Type B pancreatic cell (in vitro differentiated cells): ENCODE measurements around the gene TEX48. TPM values are rescaled to one million over a fixed set of nuclear protein-coding genes. Genes with fewer than 3 reads are reported as not detected.

Experiments
- DNase-seq: peaks from one replicate; pipeline ENCODE4 v3.0.0; 2021; ENCODE audit warnings: mixed read lengths; ENCODE audit not compliant: unreplicated experiment; ENCODE audit errors: extremely low spot score
- H3K27ac Mint-ChIP-seq: 2 replicates; pipeline ENCODE4 v1.8.0; 2021; ENCODE audit warnings: mild to moderate bottlenecking, mixed read lengths
- H3K27me3 Mint-ChIP-seq: 2 replicates; pipeline ENCODE4 v1.8.0; 2021; ENCODE audit warnings: mixed read lengths
- H3K36me3 Mint-ChIP-seq: 2 replicates; pipeline ENCODE4 v1.8.0; 2021; ENCODE audit warnings: mixed read lengths
- H3K4me1 Mint-ChIP-seq: one replicate; pipeline ENCODE4 v1.8.0; 2021; ENCODE audit warnings: mixed read lengths; ENCODE audit not compliant: unreplicated experiment
- H3K4me3 Mint-ChIP-seq: 2 replicates; pipeline ENCODE4 v1.8.0; 2021; ENCODE audit warnings: mild to moderate bottlenecking, mixed read lengths
- H3K9me3 Mint-ChIP-seq: 2 replicates; pipeline ENCODE4 v1.8.0; 2021; ENCODE audit warnings: mixed read lengths
- total RNA-seq: library from RNA; stranded (reverse); gene quantifications from 2 replicates; pipeline ENCODE4 v1.2.1, GENCODE V29; 2021; ENCODE audit warnings: low replicate concordance
- TF ChIP-seq, protein P1 (sequence below): fragments of 200-600 bp; sonication (generic); conservative IDR thresholded peaks from 2 replicates; pipeline ENCODE4 v1.5.0; 2021; ENCODE audit warnings: antibody characterized with exemption, mild to moderate bottlenecking

The TEX48 gene
- total RNA-seq, 1 donor from 2014 or later = not detected

DNA sequence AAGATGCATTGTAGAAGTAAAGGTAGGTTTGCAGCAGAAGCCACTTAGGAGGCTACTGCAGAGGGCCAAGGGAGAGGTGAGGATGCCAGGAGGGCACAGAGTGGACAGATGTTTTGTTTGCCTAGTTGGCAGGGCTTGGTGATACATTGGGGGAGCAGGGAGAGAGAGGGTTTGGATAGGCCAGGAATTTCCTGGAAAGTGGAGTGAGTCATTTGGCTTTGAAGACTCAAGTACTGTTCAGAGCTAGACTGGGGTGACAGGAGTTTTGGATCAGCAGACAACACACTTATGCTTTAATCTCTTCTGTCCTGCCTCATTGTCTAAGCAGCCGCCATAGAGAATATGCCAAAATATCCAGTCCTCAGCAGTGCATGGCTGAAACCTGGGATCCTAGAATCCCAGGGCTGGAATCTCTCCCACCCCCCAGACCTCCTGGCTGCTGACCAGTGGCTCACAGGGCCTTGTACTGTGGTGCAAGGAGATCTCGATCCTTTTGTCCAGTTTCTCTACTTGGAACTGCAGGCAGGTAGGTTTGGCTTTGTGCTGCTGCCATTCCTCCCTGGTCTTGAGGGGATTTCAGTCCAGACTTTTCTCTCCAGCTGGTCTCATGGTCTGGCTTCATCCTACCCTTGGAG, 59.9 kb downstream of the TEX48 start:
- H3K4me1 Mint-ChIP-seq = peaks cover 4% of the 10 kb centered on the region
- DNase-seq = no peak
- no peak overlapping the region for H3K27ac Mint-ChIP-seq
- no peak overlapping the region for H3K4me3 Mint-ChIP-seq
- peaks cover 20% of the 10 kb centered on the region for H3K36me3 Mint-ChIP-seq
- TF ChIP-seq, protein P1, sequence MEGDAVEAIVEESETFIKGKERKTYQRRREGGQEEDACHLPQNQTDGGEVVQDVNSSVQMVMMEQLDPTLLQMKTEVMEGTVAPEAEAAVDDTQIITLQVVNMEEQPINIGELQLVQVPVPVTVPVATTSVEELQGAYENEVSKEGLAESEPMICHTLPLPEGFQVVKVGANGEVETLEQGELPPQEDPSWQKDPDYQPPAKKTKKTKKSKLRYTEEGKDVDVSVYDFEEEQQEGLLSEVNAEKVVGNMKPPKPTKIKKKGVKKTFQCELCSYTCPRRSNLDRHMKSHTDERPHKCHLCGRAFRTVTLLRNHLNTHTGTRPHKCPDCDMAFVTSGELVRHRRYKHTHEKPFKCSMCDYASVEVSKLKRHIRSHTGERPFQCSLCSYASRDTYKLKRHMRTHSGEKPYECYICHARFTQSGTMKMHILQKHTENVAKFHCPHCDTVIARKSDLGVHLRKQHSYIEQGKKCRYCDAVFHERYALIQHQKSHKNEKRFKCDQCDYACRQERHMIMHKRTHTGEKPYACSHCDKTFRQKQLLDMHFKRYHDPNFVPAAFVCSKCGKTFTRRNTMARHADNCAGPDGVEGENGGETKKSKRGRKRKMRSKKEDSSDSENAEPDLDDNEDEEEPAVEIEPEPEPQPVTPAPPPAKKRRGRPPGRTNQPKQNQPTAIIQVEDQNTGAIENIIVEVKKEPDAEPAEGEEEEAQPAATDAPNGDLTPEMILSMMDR = no peak
- H3K9me3 Mint-ChIP-seq = no peaks in the 10 kb centered on the region
- no peaks in the 10 kb centered on the region for H3K27me3 Mint-ChIP-seq

- H3K36me3 Mint-ChIP-seq = peaks cover 20% of the 10 kb centered on the region
- H3K27ac Mint-ChIP-seq = no peak overlapping the region
Observed at GRCh38 chr9:114621561-114621960, 60.4 kb downstream of the TEX48 start.

DNA sequence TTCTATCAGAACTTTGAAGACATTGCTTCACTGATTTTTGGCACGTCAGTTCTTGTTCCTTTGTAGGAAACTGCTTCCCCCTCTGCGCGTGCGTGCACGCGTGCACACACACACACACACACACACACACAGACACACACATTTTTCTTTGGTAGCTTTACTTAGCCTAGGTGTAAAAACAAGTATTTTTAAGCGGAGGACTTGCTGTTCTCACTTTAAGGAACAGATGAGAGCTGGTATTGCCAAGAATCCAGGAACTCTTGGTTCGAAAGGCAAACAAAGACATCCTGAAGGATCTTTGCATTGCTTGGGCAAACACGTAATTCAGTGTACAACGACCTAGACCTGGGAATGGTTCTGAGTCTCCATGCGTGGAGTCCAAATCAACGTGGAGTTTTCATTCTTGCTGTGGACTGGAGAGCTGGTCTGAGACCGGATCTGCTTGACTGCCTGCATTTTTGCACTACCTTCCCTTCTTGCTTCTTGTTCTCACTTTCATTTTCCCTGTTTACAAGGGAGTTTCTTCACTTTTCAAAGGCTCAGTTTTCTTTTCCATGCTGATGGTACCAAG, 62.7 kb downstream of the TEX48 start:
- peak overlapping the region; percentile 87 for H3K27ac Mint-ChIP-seq
- no peak for DNase-seq
- H3K9me3 Mint-ChIP-seq = no peaks in the 10 kb centered on the region
- TF ChIP-seq, protein P1 = no peak
- peaks cover 12% of the 10 kb centered on the region for H3K4me1 Mint-ChIP-seq
- H3K27me3 Mint-ChIP-seq = no peaks in the 10 kb centered on the region
- H3K36me3 Mint-ChIP-seq = peaks cover 16% of the 10 kb centered on the region
- H3K4me3 Mint-ChIP-seq = peak overlapping the region; percentile 57

More at GRCh38 chr9:114621561-114621960, 60.4 kb downstream of the TEX48 start:
- no peak overlapping the region for H3K4me3 Mint-ChIP-seq
- no peaks in the 10 kb centered on the region for H3K27me3 Mint-ChIP-seq
- TF ChIP-seq, protein P1 = no peak
- peaks cover 4% of the 10 kb centered on the region for H3K4me1 Mint-ChIP-seq
- no peaks in the 10 kb centered on the region for H3K9me3 Mint-ChIP-seq
- DNase-seq = no peak

- TF ChIP-seq, protein P1 = no peak
- Mint-ChIP-seq H3K27ac (no peak overlapping the region), H3K9me3 (no peaks in the 10 kb centered on the region), H3K4me3 (no peak overlapping the region), H3K27me3 (no peaks in the 10 kb centered on the region), H3K4me1 (peaks cover 28% of the 10 kb centered on the region), H3K36me3 (peaks cover 12% of the 10 kb centered on the region)
- no peak for DNase-seq
Observed at GRCh38 chr9:114616684-114617520, 65.1 kb downstream of the TEX48 start.

Other genes starting within 250 kb of the TEX48 start
- 12.2 and 13.3 TPM in 2 replicates for gene WHRN, start 176.7 kb downstream of the TEX48 start, total RNA-seq
- 110 and 147 TPM in 2 replicates for gene ATP6V1G1, start 94.4 kb downstream of the TEX48 start, total RNA-seq
- gene TMEM268, start 70.9 kb downstream of the TEX48 start, total RNA-seq = 6.5 and 6.6 TPM in 2 replicates
- gene TEX53, start 24.4 kb downstream of the TEX48 start, total RNA-seq = not detected in 2 replicates
- gene TNFSF15, start 123.8 kb upstream of the TEX48 start, total RNA-seq = 3.3 and 7.3 TPM in 2 replicates
- 0.19 and 0.43 TPM in 2 replicates for gene TNFSF8, start 248.4 kb upstream of the TEX48 start, total RNA-seq